Left lung (tissue), 10 donors: Measurements from ENCODE around the gene GABRR1. TPM values are rescaled to one million over a fixed set of nuclear protein-coding genes. Genes with fewer than 3 reads are reported as not detected.

Experiments used
- ATAC-seq: fragments of 200-7000 bp; cut with Tn5 transposase; one replicate; pipeline ENCODE4 v1.9.1; 2020; ENCODE audit warnings: moderate library complexity
- DNase-seq, 4 donors: peaks; one replicate each; pipeline ENCODE4 v3.0.0-alpha.2; 2013 to 2020
- H3K27ac ChIP-seq, 2 donors: fragments of 200-600 bp; sonication (generic) in 1 of 2; one replicate each; pipeline versions ENCODE4 v1.5.0 to v1.8.0; 2020 to 2021
- H3K27me3 ChIP-seq, 2 donors: fragments of 200-600 bp; sonication (generic) in 1 of 2; one replicate each; pipeline versions ENCODE4 v1.5.0 to v1.8.0; 2020 to 2021
- H3K36me3 ChIP-seq, 2 donors: fragments of 200-600 bp; sonication (generic) in 1 of 2; one replicate each; pipeline versions ENCODE4 v1.5.0 to v1.8.0; 2020 to 2021
- H3K4me1 ChIP-seq, 2 donors: fragments of 200-600 bp; one replicate each; pipeline ENCODE4 v1.8.0; 2021
- H3K4me3 ChIP-seq, 2 donors: fragments of 200-600 bp; sonication (generic) in 1 of 2; one replicate each; pipeline versions ENCODE4 v1.5.0 to v1.8.0; 2020 to 2021; ENCODE audit warnings: mild to moderate bottlenecking in 1 of 2
- H3K9me3 ChIP-seq, 2 donors: fragments of 200-600 bp; sonication (generic) in 1 of 2; one replicate each; pipeline versions ENCODE4 v1.5.0 to v1.8.0; 2020 to 2021
- intact Hi-C, 2 donors: fragments of 100-400 bp; cut with DNase I; formaldehyde crosslinking; loops; one replicate each; pipeline versions ENCODE4 v1.11.2 to v1.14.2; 2022
- polyA plus RNA-seq, 6 donors: library from polyadenylated mRNA; unstranded; fragments of 120-200 nt; gene quantifications; one replicate each; pipeline ENCODE4 v1.2.1, GENCODE V29; 2013; ENCODE audit not compliant: insufficient read length in 6 of 6
- total RNA-seq, 2 donors: library from RNA; stranded (reverse); fragmentation: NEBNext Ultra II Directional; extraction: Animal tissue kit (Norgen Biotek cat#: 25700); gene quantifications; one replicate each; pipeline ENCODE4 v1.2.1, GENCODE V29; 2021
- TF ChIP-seq, protein P1 (sequence below), 2 donors: fragments of 200-600 bp; sonication (generic) in 1 of 2; IDR thresholded peaks; one replicate each; pipeline versions ENCODE4 v1.5.0 to v1.8.0; 2021; ENCODE audit warnings: antibody characterized with exemption in 2 of 2
- donor health status: DM: no; HTN: yes; CAD: no.
- donor health status: DM: no; HTN: no; CAD: no.

The GABRR1 gene
- total and polyA plus RNA-seq, 8 donors: not detected

DNA sequence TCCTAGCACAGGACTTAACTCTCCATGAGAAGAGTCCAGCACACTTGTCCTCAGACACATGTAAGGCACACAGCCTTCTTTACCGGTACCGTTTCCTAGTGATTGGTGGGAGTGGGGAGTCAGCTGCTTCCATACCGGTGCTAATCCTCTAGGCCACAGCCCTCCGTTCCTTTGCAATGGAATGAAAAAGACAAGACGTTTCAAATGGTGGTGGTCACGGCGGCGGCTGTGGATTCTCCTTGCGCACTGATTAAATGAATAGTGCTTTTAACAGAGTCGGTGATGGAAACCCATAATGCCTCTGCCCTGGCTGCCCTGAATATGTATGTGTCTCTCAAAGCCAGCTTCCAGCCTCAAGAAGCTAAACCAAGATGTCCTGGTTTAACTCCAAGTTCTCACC is 34.8 kb upstream of the GABRR1 start:
- no peak overlapping the region for H3K4me3 ChIP-seq
- ATAC-seq: no peak
- no peaks in the 10 kb centered on the region for H3K27me3 ChIP-seq
- intact Hi-C loops: no loop called here
- no peaks in the 10 kb centered on the region for H3K9me3 ChIP-seq
- TF ChIP-seq, protein P1, sequence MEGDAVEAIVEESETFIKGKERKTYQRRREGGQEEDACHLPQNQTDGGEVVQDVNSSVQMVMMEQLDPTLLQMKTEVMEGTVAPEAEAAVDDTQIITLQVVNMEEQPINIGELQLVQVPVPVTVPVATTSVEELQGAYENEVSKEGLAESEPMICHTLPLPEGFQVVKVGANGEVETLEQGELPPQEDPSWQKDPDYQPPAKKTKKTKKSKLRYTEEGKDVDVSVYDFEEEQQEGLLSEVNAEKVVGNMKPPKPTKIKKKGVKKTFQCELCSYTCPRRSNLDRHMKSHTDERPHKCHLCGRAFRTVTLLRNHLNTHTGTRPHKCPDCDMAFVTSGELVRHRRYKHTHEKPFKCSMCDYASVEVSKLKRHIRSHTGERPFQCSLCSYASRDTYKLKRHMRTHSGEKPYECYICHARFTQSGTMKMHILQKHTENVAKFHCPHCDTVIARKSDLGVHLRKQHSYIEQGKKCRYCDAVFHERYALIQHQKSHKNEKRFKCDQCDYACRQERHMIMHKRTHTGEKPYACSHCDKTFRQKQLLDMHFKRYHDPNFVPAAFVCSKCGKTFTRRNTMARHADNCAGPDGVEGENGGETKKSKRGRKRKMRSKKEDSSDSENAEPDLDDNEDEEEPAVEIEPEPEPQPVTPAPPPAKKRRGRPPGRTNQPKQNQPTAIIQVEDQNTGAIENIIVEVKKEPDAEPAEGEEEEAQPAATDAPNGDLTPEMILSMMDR (IDR thresholded peaks at IDR 0.05): no peak
- no peaks in the 10 kb centered on the region for H3K36me3 ChIP-seq
- H3K4me1 ChIP-seq: no peaks in the 10 kb centered on the region
- no peak overlapping the region for H3K27ac ChIP-seq
- no peak for DNase-seq

DNA sequence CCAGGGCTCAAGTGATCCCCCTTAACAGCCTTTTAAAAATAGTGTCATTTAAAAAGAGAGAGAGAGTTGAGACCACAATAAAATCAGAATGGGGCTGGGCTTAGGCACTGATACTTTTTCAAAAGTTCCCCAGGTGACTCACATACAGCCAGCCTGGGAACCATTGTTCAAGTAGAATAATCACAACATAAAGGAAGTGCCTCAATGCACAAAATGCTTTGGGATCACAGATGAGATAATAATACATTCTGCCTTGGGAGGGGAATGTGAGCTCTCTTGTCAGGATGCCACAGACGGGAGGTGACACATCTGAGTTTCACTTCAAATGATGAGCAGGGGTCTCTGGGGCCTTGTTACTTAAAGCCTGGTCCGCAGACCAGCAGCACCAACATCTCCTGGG is 34.0 kb upstream of the GABRR1 start:
- no peak for ATAC-seq
- Histone ChIP-seq H3K36me3 (no peaks in the 10 kb centered on the region), H3K27ac (no peak overlapping the region), H3K4me3 (no peak overlapping the region), H3K27me3 (no peaks in the 10 kb centered on the region), H3K4me1 (no peaks in the 10 kb centered on the region), H3K9me3 (no peaks in the 10 kb centered on the region)
- intact Hi-C loops: no loop called here
- TF ChIP-seq, protein P1 (IDR thresholded peaks at IDR 0.05): no peak
- no peak for DNase-seq

DNA sequence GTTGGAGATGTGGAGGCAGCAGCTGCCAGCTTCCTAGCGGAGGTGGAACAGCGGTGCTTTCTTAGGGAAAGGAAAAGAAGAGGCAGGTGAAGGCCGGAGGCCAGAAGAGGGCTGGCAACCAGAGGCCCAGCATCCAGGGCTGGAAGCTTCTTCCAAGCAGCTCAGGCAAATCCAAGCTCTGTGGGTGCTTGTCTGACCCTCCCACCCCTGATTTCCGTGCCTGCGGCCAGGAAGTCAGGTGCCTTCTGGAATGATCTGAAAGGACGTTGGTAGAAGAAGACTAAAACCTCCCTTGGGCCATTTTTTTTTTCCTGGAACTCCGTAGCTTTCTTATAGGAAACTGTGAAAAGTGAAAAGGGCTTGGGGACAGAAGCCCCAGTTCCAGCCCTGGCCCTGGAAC is 33.1 kb upstream of the GABRR1 start:
- no peak overlapping the region for H3K4me3 ChIP-seq
- no peak for DNase-seq
- H3K9me3 ChIP-seq: no peaks in the 10 kb centered on the region
- TF ChIP-seq, protein P1 (IDR thresholded peaks at IDR 0.05): no peak
- intact Hi-C loops: no loop called here
- no peak overlapping the region for H3K27ac ChIP-seq
- no peaks in the 10 kb centered on the region for H3K4me1 ChIP-seq
- no peak for ATAC-seq
- no peaks in the 10 kb centered on the region for H3K36me3 ChIP-seq
- no peaks in the 10 kb centered on the region for H3K27me3 ChIP-seq

DNA sequence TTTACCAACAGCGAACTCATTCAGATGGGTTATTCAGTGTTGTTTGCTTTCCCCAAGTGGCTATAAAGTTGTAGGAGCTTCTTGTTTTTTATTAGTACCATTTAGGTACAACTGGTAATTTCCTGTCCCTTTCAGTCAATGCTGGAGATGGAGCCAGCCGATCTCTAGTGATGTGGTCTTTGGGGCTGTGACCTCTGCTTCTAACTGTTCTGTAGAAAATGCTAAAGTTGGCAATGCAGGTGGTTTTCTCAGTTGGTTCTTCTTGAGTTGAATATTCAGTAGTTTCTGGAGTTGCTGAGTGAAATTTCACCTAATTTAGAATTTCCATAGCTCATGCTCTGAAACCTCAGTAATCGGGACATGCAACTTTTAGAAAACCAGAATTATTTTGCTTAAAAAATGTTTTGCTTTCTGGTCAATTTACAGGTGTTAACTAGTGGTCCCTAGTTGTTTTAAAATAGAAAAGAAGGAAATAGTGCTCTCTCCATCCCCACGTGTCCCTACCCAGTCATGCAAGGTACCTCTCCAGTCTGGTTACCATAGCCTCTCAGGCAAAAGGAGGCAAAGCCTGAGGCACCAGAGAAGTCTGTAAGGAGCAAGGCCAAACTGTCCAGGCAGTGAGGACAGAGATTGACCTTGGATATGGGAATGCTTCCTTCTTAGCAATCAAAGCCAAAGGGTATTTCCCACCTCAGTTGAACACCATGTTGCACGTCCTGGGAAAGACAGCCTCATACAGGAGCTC is 27.3 kb upstream of the GABRR1 start:
- ATAC-seq: no peak
- no peaks in the 10 kb centered on the region for H3K36me3 ChIP-seq
- H3K27ac ChIP-seq: no peak overlapping the region
- no peaks in the 10 kb centered on the region for H3K27me3 ChIP-seq
- TF ChIP-seq, protein P1 (IDR thresholded peaks at IDR 0.05): no peak
- no peak for DNase-seq
- H3K4me3 ChIP-seq: no peak overlapping the region
- no peaks in the 10 kb centered on the region for H3K4me1 ChIP-seq
- intact Hi-C loops: loop anchor here in 1 of 2 donors (5.0 to 10.0 kb wide), 2 partner anchors 110 to 262 kb away; no protein-coding TSS in a partner anchor
- H3K9me3 ChIP-seq: no peaks in the 10 kb centered on the region

DNA sequence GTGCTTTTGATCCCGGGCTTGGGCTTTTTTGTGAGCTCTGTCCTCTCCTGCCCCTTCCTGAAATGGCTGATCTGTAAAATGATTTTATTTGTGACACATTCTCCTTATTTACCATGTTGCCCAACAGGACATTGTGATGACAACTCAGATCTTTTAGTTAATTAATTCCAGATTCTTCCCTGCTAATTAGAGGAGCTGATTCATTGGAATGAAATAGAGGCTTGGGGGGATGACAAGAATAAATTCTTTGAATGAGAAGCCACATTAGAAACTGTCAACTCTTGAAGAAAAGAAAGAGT is 26.1 kb upstream of the GABRR1 start:
- TF ChIP-seq, protein P1 (IDR thresholded peaks at IDR 0.05): no peak
- H3K27me3 ChIP-seq: no peaks in the 10 kb centered on the region
- intact Hi-C loops: loop anchor here in 1 of 2 donors (5.0 to 10.0 kb wide), 2 partner anchors 108 to 261 kb away; no protein-coding TSS in a partner anchor
- H3K9me3 ChIP-seq: no peaks in the 10 kb centered on the region
- no peaks in the 10 kb centered on the region for H3K36me3 ChIP-seq
- DNase-seq (no peak), ATAC-seq (no peak)
- no peak overlapping the region for H3K4me3 ChIP-seq
- no peaks in the 10 kb centered on the region for H3K4me1 ChIP-seq
- no peak overlapping the region for H3K27ac ChIP-seq
